GM21529 (cell line): ENCODE data around the gene SIAH3.
"Not testable (repeated sequence)": the region's sequence is repeated elsewhere in the genome, so short reads cannot be mapped to it uniquely, and the experiment has no call there.

Experiments used
- ATAC-seq: cut with Tn5 transposase; IDR thresholded peaks from one replicate; pipeline ENCODE4 v1.9.1; 2021; ENCODE audit not compliant: unreplicated experiment

Gene SIAH3, protein sequence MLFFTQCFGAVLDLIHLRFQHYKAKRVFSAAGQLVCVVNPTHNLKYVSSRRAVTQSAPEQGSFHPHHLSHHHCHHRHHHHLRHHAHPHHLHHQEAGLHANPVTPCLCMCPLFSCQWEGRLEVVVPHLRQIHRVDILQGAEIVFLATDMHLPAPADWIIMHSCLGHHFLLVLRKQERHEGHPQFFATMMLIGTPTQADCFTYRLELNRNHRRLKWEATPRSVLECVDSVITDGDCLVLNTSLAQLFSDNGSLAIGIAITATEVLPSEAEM

DNA sequence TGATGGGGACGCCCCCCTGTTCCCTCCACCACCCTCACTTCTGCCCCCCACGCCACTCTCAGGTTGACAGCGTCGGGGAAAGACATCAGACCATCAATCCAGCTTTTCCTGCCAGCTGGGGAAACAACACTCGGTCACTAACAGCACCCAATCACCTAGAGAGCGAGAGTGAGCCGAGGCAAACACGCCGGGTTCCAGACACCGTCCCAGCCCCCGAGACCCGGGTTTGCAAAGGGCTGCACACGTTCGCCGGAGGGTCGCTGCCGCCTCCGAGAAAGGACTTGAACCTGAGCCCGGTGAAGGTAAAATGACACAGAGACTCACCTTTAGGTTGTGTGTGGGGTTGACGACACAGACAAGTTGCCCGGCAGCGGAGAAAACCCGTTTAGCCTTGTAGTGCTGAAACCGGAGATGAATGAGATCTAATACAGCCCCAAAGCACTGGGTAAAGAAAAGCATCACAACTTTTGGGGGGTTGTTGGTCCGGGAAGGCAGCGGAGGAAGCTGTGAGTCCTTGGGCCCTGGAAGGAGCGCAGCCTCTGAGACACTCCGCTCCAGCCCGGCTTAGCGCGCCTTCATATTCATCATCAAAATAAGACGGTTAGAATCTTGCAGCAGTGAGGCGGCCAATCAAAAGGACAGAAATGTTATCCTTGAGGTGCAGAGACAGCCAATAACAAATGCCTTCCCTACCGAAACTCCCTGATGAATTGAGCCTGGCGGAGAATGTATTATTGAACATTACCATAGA, at the start of gene SIAH3:
TSS of gene SIAH3 (minus strand) at position 583 of the 751 bp plus-strand sequence. CDS start at position 459, 124 bp downstream.
- no peak for ATAC-seq

DNA sequence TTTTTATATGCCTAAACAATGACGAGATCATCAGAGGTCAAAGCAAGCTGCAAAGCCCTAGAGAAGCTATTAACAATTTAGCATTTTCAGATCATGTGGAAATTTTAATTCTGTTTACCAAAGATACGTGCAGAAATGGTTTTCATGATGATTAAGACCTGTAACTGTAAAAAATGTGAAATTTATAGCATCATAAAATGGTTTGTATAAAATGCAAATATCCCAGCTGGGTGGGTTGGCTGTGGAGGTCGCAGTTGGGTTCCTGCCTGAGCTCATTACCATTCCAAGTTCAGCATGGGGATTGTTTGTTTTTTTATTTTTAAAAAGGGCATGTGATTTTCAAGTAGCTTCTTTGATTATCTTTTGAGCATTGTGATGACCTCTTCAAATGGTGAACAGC, 47.9 kb upstream of the SIAH3 start:
- no peak for ATAC-seq

DNA sequence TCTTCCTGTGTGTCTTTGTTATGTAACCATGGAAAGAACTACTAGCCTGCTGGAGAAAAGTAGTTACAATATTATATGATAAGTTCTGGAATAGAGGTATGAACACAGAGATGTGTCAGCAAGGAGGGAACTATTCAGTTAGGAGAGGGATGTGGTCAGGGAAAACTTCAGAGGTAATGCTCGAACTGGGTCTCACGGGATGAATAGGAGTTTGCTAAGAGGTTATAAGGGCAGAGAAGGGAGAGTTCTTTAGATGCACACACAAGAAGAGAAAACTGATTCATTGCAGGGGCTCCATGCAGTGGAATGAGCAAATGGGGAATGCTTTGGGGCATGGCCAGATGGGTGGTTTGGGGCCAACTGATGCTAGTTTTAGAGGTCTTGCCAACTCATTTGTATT, 46.0 kb upstream of the SIAH3 start:
- no peak for ATAC-seq

DNA sequence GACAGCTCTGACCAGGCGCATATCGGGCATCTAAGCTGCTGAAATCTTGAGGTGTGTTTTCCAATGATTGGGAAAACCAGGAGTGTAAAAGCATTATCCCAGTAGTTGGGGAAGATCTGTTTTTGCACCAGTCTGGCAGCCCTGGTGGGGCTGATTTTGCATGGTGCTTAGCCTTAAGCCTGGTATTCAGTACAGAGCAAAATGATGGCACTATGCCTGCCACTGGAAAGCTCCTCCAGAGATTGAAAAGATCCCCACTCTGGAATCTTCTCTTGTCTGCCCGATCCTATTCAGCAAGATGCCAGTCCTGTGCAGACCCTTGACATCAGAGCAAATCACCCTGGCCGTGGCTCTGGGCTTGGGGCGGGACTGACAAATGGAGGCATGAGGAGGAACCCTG, 44.7 kb upstream of the SIAH3 start:
- ATAC-seq, result no peak

DNA sequence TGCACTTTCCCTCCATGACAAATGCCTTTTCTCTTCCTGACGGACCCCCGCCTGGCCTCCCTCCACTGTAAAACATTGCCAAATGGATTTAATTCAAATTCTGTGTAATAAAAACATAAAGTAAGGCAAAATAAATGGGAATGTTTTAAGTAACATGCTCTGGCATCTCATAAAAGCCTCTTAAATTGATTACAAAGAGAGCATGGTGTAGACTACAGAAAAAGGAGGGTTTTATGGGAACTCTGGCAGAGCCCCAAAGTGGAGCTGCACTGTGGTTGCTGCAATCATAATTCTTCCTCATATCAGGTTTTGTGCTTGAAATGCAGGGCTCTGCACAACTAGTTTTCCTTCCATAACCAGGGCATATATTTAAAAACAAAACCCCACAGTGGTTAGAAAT, 44.3 kb upstream of the SIAH3 start:
- no peak for ATAC-seq

DNA sequence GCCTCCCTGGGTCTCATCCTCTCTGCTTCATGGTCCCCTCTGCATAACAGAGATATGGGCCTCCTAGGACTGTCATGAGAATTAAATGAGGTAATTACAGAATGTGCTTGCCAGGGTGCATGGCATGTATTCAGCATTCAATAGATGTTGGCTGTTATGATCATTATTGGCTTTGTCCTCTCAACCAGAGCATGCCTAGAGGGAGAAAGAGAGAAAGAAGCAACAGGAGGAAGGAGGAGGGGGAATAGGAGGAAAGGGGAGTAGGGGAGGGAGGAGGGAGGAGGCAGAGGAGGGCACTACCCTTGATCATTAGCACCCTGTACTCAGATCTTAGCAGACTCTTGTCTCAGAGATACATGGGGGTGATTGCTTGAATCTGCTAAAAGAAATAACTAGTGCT, 41.0 kb upstream of the SIAH3 start:
- ATAC-seq, result no peak

DNA sequence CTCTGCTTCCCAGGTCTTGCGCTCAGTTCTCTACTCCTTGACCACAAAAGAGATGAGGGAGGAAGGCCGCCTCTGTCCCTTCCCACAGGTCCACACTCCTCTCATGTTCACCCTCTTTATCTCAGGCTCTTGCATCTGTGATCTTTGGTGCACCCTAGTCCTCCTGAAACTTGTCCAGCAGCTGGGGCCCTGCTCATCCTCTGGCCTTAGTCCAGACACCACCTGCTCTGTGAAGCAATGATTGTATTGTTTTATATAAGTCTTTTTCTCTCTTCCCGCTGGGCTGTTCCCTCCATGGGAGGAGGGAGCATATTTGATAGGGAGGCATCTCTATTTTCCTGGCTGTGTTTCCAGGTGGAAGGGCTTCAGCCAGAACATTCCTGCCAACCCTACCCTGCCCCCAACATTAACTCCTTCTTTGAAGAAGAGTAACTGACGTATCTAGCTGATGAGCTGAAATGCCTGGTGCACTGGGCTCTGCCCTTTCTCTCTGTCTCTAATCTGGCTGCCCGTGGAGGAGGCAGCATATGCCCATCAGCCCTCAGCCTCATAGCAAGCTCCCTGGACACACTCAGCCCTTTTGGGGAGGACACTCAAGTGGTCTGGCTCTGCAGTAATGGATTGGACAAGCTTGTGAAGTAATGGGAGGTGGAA, 38.2 kb upstream of the SIAH3 start:
- ATAC-seq, result no peak

DNA sequence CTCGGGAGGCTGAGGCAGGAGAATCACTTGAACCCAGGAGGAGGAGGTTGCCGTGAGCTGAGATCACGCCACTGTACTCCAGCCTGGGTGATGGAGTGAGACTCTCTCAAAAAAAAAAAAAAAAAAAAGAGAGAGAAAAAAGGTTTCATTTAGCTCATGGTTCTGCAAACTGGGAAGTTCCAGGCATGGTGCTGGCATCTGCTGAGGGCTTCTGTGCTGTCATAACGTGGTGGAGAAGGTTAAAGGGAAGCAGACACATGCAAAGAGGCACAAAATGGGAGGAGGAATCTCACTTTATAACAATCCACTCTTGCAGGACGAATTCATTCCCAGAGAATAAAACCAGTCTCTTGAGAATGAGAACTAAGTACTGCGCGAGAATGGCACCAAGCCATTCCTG, 34.9 kb upstream of the SIAH3 start:
- no peak for ATAC-seq

DNA sequence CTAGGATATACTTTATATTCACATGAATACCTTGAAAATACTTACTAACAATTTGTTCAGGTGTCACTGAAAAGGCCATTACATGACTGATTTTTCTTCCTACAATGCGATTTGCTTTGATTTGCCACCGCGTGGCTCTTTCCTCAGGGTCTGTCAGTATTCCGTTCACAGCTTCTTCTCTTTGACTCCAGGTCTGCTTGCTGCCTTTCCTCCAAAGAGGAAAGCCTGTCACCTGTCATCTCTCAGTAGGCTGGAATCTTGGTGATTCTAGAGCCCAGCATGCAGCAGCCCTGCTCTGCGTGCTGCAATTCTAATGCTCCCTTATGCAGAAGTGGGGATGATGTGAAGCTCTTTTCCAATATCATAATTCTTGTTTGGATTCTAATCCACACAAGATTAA, 33.6 kb upstream of the SIAH3 start:
- no peak for ATAC-seq

DNA sequence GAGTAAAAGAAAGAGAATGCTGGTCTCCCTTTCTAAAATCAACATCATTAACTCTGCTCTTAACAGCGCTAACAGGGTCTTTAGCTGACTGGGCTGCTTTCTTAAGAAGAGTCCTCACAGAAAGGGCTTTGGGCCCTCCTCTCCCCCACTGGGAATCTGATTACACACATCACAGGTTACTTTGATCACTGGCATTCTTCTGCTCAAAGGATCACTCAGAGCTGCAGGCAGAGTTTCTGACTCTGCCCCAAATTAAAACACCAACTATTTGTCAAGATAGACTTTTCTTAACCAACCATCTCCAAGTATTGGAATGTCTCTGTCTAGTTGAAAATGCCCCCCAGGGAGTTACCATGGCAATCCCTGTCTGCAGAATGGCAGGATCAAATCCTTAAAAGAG, 31.1 kb upstream of the SIAH3 start:
- ATAC-seq, result no peak

DNA sequence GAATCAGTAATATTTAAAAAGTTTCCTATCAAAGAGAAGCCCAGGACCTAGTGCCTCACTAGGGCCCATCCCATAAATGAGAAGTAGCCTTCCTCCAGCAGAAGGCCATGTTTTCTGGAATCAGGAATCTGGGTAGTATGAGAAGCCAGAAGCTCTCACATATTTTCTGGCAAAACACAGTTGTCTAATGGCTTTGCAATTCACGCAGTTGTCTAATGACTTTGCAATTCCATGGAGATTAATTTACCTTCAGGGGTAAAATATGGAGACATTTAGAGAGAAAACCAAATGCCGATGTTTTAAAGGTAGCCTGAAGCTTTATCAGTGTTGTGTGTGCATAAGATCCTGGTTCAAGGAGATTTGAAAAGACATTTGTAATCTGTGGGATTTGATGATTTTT, 29.8 kb upstream of the SIAH3 start:
- ATAC-seq, result no peak

DNA sequence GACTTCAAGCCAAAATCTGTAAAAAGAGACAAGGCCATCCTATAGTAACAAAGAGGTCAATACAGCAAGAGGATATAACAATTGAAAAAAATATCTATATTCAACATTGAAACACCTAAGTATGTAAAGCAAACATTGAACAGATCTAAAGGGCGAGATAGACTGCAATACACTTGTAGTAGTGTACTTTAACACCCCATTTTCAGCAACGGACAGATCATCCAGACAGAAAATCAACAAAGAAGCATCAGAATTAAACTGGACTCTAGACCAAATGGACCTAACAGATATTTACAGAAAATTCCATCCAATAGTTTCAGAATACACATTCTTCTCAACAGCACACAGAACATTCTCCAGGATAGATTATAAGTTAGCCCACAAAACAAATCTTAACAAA, 28.7 kb upstream of the SIAH3 start:
- no peak for ATAC-seq

DNA sequence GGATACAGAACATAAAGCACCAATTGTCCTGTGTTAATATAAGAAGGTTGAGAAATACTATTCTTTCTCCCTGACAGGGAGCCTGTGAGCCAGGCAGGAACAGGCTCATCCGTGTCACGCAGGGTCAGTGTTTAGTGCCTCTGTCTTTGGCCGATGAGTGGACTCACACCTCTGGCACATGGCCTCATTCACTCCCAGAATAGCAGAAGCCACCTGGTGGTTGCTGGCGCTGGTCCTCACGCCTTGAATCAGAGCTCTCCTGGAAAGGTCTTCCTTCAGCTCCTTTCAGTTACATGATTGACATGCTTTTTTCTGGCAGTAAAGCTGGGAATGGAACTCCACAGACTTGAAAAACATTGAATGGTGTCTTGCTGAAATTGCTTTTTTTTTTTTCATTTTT, 28.1 kb upstream of the SIAH3 start:
- no peak for ATAC-seq

DNA sequence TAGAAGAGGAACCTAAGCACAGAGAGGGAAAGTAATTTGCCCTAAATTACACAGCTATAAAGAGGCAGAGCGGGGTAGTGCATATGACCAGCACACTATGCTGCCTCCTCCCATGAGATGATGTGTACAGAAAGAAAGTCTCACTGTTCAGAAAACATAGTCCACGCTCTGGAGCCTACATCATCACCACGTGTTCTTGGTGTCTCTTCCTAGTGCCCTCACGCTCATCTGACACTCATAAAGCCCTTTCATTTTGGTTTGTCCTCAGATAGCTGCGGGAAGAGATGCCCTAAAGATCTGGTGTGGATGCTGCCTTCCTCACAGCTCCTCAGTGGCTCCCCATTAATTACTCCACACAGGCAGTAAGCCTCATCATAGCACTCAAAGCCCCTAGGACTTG, 27.4 kb upstream of the SIAH3 start:
- no peak for ATAC-seq

DNA sequence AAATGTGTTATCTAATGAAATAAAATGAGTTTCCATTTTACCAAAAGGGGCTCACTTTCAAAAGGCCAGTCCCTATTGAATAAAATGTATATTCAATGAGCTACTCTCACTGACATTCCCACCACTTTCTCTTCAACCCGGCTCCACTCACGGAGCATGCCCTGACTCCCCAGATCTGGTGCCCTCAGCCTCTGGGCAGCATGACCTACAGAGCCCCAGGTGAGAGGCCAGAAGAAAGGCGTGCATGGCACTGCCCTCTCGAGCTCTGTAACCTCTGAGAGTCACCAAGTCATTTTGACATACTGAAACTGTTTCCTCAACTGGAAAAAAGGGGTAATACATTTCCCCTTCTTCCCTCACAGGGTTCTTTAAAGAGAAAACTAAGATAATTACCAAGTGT, 25.2 kb upstream of the SIAH3 start:
- no peak for ATAC-seq

DNA sequence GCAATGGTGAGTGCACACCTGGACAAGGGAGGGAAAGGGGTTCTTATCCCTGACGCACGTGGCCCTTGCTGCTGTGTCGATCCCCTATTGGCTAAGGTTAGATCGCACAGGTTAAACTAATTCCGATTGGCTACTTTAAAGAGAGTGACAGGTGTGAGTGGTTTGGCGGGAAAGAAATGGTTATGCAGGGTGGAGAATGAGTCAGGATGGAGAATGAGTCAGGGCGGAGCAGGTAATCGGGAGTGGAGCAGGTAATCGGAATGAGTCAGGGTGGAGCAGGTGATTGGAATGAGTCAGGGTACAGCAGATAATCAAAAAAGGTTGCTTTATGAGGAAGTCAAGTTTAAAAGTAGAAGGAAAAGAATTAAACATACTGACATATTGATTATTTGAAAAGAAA, 24.4 kb upstream of the SIAH3 start:
- no peak for ATAC-seq

DNA sequence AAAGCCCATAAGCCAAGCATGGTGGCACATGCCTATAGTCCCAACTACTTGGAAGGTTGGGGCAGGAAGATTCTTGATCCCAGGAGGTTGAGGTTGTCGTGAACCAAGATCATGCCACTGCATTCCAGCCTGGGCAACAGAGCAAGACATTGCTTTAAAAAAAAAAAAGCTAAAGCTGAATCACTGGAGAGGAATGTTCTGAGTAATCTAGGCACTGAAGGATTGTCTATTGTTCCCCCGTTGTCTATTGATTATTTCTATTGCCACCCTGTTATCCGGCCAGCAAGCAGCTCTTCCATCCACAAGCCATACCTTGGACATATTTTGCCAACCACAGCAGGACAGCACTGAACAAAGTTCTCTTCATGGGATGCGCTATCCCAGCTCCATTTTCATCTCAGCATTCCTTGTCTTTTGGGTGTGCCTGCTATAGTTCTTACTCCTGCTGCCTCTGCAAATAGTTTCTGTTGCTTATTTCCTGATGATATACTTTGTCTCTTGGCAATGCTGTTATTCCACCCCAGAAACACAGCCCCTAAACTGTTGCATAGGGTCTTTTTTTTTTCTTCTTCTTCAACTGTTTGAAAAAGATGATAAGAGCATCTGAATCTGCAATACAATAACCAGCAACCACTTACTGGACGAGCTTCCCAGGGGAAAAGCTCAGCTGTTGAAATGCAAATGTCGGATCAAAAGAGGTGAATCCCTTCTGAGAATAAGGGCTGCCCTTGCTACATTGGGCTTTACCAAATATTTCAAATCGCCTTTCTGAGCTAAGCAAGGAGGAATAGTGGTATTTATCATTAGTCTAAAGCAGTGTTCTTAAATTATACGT, 22.2 kb upstream of the SIAH3 start:
- ATAC-seq, result no peak

DNA sequence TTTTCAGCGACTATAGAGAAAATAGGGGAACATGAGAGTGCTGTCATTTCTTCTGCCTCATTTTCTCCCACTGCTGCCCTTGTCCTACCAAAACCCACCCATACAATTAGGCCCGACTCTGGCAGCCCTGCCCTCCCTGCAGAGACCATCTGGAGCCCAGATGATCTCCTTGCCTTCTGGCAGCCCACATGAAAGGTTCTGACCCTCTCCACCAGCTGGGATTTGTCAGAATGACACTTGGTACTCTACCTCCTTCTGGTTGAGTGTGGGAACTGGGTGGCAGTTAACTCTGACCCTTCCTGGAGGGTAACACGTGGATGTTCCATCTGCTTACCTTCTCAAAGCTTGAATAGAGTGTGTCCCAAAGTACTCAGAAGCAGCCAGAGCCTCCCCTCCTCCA, 21.0 kb upstream of the SIAH3 start:
- no peak for ATAC-seq

DNA sequence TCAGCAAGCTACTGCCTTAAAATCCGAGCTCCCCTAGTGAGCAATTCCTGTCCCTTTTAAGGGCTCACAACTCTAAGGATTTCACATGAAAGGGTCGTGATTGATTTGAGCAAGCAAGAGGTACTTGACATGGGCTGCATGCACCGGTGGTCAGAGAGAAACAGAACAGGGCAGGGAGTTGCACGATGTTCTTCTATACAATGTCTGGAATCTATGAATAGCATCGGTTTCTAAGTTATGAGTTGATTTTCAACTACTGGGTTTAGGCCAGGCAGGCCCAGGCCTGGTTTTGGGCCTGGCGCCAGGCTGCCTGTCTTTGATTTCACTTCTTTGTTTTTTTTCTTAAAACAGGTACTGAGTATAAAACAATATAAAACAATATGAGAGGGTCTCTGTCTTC, 19.6 kb upstream of the SIAH3 start:
- not testable (repeated sequence) for ATAC-seq

DNA sequence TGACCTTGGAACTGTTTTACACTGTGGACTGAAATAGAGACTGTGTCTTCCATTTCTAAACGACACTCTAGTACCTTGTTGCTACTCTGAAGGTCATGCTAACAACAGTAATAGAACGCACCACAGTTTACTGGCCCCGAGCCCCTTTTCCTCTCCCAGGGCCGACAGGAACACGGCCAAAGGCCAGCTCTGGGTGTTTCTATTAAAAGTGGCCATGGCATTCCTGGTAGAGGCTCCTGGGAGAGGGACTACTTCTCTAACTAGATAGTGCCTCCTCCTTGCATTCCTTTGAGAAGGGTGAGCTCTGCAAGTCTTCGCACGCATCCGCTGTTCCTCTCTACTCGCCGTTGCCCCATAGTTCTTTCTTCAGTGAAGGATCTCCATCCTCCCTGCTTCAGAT, 18.7 kb upstream of the SIAH3 start:
- no peak for ATAC-seq

DNA sequence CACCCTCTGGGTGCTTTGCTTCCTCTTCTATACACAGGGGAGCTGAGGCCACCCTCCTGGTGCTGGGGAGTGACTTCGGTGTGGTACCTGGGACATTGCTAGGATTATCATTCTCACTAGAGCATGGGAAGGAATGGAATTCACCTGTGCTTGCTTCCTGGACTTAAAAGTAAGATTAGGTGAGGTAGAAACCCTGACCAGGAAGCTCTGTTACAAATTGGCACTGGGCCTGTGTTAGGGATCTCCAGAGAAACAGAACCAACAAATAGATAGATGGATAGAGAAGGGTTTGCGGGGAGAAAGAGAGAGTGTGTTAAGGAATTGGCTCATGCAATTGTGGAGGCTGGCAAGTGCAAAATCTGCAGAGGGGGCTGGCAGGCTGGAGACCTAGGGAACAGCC, 13.9 kb upstream of the SIAH3 start:
- ATAC-seq, result no peak
